ENCODE measurements around the gene MACROD2. TPM values are rescaled to one million over a fixed set of nuclear protein-coding genes. Genes with fewer than 3 reads are reported as not detected.
"Not testable (repeated sequence)": the region's sequence is repeated elsewhere in the genome, so short reads cannot be mapped to it uniquely, and the experiment has no call there.

MACROD2 gene
- total RNA-seq, 1 donor = 1.3 TPM

DNA sequence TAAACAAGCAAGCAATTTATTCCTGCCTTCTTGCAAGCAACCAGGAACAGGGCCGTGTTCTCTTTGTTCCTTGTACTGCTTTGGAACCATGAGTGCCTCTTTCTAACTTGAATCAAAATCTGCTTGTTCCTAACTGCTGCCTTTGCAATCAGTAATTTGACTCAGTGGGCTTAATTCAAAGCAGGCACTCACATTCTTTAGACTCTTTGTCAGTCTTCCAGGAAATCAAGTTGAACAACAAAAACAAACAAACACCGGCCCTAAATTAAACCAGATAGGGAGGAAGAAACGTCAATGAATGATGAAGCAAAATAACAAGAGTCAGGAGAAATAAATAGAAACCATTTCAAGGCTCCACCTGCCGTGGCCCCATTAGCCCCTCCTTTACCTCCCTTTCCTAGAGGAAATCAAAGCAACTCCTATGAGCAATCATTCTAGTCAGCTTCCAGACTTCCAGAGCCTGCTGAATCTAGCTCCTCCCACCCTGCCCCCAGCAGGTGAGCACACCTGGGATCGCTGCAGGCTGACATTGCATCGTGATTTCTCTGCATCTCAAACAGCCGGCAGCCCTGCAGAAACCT lies 924.3 kb downstream of the MACROD2 start:
- H3K4me3 ChIP-seq (ENCODE audit: low read depth, low read length) = no peak overlapping the region
- DNase-seq (ENCODE audit: low read depth) = no peak
- TF ChIP-seq, protein P1, sequence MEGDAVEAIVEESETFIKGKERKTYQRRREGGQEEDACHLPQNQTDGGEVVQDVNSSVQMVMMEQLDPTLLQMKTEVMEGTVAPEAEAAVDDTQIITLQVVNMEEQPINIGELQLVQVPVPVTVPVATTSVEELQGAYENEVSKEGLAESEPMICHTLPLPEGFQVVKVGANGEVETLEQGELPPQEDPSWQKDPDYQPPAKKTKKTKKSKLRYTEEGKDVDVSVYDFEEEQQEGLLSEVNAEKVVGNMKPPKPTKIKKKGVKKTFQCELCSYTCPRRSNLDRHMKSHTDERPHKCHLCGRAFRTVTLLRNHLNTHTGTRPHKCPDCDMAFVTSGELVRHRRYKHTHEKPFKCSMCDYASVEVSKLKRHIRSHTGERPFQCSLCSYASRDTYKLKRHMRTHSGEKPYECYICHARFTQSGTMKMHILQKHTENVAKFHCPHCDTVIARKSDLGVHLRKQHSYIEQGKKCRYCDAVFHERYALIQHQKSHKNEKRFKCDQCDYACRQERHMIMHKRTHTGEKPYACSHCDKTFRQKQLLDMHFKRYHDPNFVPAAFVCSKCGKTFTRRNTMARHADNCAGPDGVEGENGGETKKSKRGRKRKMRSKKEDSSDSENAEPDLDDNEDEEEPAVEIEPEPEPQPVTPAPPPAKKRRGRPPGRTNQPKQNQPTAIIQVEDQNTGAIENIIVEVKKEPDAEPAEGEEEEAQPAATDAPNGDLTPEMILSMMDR (IDR thresholded peaks at IDR 0.05; ENCODE audit: insufficient read depth, low read length) = no peak

DNA sequence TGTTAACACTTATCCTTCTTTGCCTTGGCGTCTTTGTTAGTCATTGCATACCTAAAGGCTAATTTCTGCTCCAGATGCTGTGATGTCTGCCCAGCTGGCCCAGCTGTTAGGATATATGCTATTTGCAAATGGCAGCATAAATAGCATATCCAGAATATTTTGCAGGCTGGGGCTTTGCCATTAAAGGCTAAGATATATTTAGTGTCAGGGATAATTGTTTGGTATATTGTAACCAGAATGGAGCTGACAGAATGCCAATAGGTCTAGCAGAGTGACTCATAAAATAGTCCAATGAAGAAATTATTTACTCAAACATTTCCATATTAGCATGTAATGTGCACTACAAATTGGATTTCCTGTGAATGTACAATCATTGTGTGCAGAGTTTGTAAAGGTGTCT lies 926.2 kb downstream of the MACROD2 start:
- H3K4me3 ChIP-seq (ENCODE audit: low read depth, low read length) = no peak overlapping the region
- TF ChIP-seq, protein P1 (IDR thresholded peaks at IDR 0.05; ENCODE audit: insufficient read depth, low read length) = no peak
- DNase-seq (ENCODE audit: low read depth) = no peak

GRCh38 chr20:14922503-14923267 lies 927.4 kb downstream of the MACROD2 start:
- no peak for DNase-seq (ENCODE audit: low read depth)
- TF ChIP-seq, protein P1 (IDR thresholded peaks at IDR 0.05; ENCODE audit: insufficient read depth, low read length) = no peak
- H3K4me3 ChIP-seq (ENCODE audit: low read depth, low read length) = no peak overlapping the region

DNA sequence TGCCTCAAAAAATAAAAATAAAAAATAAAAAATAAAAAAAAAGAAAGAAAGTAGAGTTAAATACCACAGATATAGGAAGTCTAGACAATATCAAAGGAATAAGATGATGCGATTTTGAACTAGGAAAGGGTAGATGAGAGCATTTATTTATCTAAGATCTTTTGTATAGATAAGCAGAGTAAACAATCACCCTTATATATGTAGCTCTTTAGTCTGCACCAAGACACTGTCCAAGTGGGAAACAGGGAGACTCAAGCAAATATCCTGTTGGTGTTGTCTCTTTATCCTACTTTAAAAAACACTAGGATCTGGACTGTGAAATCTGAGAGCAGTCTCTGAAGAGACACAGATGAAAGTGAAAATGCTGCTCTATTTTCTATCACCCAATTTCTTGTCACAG lies 929.1 kb downstream of the MACROD2 start:
- TF ChIP-seq, protein P1 (IDR thresholded peaks at IDR 0.05; ENCODE audit: insufficient read depth, low read length) = no peak
- H3K4me3 ChIP-seq (ENCODE audit: low read depth, low read length) = no peak overlapping the region
- no peak for DNase-seq (ENCODE audit: low read depth)

- no peak overlapping the region for H3K4me3 ChIP-seq (ENCODE audit: low read depth, low read length)
- peak; percentile 16 for DNase-seq (ENCODE audit: low read depth)
- TF ChIP-seq, protein P1 (IDR thresholded peaks at IDR 0.05; ENCODE audit: insufficient read depth, low read length) = no peak
These were observed 930.0 kb downstream of the MACROD2 start for GRCh38 chr20:14925300-14925699.

DNA sequence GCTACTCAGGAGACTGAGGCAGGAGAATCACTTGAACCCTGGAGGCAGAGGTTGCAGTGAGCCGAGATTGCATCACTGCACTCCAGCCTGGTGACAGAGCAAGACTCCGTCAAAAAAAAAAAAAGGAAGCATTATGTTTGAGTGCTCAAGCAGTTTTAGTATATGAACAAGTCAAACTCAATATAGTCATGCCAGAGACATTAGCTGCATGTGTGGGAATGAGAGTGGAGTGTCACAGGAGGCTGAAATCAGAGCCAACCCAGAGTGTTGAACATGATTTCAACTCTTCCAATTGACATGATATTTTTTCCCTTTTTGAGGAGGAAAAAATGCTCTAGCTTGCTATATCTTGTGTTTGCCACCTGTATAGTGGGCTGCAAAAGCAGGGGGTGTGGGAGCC lies 931.1 kb downstream of the MACROD2 start:
- not testable (repeated sequence) for DNase-seq (ENCODE audit: low read depth)

DNA sequence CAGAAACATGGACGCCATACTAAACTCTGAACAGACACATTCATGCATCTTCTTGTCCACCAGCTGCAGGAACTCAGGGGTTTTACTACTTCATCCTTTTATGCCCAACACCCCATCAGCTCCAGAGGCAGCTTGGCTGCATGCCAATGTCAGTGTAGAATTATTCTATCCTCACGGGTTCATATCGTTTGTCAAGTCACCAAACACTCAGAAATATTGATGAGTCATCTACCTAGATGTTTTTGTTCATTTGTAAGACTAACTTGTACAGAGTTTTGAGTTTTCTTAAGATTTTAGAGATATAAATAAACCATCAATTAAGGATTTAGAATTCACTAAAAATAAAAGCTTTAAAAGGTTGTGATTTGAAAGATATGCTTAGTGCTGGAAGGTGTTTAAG lies 932.8 kb downstream of the MACROD2 start:
- TF ChIP-seq, protein P1 (IDR thresholded peaks at IDR 0.05; ENCODE audit: insufficient read depth, low read length) = no peak
- no peak for DNase-seq (ENCODE audit: low read depth)
- H3K4me3 ChIP-seq (ENCODE audit: low read depth, low read length) = no peak overlapping the region

More for the DNA sequence above, 931.1 kb downstream of the MACROD2 start:
- not testable (repeated sequence) for H3K4me3 ChIP-seq (ENCODE audit: low read depth, low read length)
